Measurements from ENCODE around the gene ARHGAP22.
A peak's percentile ranks its signal among the peaks of the same experiment; 100 is the strongest.

Gene ARHGAP22

DNA sequence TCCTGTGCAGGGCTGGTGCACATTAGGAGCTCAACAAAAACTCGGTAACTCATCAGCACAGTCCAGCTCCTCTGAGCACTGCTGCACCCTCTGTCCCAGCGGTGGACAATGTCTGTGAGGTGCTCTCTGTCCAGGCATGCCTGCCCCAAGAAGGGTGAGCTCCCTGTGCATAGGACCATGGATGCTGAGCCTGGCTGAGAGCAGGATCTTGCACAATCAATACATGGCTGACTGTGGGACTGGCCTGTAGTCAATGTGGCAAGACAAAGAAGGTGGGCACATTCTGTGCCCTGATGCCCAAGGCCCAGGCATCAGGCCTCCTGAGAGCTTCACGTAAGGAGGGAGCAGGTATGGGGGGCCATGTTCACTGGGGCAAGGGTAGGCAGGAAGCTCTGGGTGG is 17.1 kb downstream of the ARHGAP22 start:
- no peak for DNase-seq (ENCODE audit: low spot score)

DNA sequence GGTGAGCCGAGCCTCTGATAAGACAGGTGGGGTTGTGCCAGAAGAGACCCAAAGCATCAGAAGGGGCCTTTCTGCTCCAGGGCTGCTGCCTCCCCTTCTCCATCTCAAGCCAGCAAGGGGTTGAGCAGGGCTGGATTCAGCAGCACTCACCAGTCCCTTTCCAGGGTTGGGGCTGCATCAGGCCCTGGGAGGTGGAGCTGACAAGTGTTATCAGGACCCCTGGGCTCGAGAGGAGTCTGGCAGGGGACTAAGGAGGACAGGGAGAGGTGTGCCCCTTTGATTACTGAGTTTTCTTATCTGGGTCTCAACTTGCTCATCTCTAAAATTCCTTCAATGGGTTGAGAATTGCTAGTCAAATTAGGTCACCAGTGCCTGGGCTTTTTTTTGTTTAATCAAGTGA is 17.8 kb downstream of the ARHGAP22 start:
- DNase-seq (ENCODE audit: low spot score) = no peak

DNA sequence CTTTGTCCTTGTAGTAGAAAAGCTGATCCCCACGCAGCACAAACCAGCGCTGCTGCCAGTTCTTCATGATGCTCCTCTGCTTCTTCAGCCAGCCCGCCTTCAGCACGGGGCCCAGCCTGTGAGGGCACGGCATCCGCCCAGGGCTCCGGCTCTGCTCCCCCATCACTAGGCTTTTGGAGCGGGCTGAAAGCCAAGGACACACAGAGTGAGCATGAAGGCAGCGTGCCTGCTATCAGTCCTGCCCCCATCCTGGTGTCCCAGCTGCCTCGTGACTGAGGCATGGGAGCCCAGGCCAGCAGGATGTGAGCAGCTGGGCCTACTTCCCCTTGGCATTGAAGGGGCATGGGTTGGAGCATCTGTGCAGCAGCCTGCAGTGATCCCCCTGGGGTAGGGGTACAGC is 21.9 kb downstream of the ARHGAP22 start:
- no peak for DNase-seq (ENCODE audit: low spot score)

DNA sequence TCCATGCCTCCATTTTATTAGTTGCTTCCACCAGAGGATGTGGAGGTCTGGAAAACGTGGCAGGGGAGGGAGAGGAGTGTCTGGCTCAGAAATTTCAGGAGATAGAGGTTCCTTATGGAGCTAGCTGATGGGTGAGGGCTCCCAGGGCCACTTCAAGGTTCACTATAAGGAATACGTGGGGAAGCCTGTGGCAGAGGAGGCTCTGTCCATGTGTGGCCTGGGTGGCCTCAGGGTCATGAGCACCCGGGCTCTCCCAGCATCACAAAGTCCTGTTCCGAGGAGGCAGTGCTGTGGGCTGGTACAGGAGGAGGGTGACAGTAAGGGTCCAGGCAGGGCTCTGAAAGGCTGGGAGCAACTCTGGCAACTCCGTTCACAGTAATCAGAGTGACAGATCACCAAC is 24.6 kb downstream of the ARHGAP22 start:
- no peak for DNase-seq (ENCODE audit: low spot score)

DNA sequence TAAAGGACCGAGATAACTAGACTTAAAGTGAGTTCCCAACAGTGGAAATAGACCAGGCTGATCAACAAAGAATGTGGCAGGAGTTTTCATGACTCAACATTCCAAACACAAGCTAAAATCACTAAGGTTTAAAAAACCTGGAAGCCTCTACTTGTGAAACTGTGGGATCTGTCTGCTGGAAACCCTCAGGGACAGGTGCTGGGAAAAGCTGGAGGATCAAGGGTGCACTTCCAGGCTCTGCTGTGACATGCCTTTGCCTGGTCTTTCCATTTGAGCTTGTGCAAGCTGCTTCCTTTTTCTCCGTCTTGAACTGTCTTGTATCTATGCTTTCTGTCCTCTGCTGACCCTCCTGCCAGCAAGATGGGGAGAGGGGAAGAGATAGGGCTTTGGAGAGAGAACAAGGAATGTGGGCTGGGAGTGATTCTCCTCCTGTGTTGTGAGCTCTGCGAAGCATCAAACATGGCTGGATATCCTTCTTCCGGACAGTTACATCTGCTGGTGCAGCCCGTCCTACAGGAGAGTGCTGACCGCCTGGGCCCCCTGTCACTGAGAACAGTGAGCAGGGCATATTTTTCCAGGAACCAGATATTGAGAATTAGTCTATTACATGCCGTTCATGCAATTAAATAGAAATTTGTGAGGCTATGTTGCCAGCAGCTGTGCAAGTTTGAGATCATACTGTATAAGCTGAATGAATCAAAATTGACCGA is 25.5 kb downstream of the ARHGAP22 start:
- DNase-seq (ENCODE audit: low spot score) = peak; percentile 40

DNA sequence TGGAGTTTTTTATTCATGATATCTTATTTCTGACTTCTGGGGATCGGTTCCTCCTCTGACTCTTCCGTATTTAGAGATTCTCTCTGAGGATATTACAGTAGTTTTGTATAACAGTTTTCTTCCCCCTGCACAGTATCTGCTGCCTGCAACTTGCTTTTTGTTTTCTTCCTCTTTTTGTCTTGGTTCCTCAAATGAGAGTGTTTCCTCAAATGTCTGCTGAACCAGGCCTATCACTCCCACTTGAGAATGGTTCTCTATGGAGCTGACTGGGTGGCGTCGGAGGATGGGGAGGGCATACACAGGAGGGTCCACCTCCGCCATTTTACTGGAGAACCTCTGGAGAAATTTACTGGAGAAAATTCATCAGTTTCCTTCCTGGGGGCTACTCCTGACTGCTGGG is 27.7 kb downstream of the ARHGAP22 start:
- DNase-seq (ENCODE audit: low spot score) = no peak

DNA sequence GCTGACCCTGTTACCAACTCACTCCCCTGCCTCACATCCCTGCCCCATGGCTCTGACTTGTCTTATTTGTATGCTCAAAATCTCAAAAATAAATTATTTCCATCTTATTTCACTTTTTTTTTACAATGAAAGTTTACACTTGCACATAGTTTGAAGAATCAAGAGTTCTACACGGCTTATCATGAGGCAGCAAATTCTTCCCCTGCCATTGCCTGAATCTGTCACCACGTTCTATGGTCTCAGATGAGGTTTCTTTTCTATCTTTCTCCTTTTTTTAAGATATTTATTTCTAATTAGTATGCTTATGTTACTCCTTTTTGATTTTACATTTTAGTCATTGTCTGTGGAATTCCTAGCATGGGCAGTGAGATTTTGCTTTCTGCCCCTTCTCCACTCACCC is 28.4 kb downstream of the ARHGAP22 start:
- DNase-seq (ENCODE audit: low spot score) = no peak

DNA sequence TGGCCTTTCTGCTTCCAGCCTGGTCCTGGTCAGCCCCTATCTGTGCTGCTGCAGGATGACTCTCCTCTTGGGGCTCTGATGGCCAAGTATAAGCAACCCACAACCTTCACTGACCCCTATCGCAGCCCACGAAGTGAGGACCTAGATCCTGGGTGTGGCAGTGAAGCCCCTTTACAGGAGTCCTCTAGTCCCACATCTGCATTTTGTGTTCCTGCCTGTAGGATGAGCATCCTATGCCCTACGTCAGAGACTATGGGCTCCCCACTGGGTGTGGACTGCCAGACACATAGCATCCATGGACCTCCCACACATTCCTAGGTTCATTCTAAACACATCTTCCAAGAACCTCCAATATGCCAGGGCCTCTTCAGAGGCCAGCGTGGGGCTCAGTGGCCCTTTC is 29.0 kb downstream of the ARHGAP22 start:
- DNase-seq (ENCODE audit: low spot score) = no peak

DNA sequence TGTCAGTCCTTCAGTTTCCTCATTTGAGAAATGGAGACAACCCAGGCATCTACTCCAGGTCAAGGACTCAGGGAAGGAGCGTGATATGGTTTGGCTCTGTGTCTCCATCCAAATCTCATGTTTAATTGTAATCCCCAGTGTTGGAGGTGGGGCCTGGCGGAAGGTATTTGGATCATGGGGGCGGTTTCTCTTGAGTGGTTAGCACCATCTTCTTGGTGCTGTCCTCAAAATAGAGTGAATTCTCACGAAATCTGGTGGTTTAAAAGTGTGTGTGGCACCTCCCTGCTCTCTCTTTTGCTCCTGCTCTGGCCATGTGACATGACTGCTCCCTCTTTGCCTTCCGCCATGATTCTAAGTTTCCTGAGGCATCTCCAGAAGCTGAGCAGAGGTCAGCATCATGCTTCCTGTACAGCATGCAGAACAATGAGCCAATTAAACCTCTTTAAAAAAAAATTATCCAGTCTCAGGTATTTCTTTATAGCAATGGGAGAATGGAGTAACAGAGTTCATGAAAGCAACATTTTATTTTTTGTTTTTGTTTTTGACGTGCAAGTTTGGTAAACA is 30.0 kb downstream of the ARHGAP22 start:
- DNase-seq (ENCODE audit: low spot score) = no peak

DNA sequence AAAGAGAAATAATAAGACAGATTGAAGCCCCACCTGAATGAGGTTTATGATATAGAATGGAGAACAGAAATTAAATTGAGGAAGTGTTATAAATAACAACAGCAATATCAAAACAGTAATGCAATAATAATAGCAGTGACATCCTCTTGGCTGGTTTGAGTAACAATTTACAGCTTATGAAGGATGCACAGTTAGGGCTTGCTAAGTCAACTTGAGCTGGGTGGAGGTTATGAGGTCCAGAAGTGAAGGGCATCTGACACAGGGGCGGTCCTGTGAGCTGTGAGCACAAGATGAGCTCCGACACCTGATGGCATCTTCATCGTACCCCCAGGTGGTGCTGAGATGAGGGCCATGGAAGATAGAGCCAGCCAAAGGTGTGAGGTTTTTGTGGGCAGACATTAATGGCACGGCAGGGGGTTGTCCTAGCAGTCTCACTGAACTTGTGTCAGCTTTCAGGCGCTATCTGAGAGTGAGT is 30.5 kb downstream of the ARHGAP22 start:
- DNase-seq (ENCODE audit: low spot score) = no peak

DNA sequence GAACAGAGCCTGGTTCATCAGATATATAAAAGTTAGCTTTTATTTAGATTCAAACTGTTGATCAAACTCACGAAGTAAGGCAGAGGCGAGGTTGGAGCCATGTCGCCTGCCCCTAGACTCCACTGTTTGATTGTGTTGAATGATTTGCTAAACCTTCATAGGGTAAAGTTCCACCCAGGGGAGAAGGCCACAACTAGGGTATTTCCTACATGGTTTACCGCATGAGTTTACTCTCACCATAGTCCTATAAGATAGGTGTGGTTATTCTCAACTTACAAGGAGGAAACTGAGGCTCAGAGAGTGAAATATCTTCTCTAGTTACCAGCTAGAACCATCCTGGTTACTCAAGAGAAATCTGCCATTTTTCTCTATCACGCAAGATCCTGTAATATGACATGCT is 31.8 kb downstream of the ARHGAP22 start:
- DNase-seq (ENCODE audit: low spot score) = no peak

DNA sequence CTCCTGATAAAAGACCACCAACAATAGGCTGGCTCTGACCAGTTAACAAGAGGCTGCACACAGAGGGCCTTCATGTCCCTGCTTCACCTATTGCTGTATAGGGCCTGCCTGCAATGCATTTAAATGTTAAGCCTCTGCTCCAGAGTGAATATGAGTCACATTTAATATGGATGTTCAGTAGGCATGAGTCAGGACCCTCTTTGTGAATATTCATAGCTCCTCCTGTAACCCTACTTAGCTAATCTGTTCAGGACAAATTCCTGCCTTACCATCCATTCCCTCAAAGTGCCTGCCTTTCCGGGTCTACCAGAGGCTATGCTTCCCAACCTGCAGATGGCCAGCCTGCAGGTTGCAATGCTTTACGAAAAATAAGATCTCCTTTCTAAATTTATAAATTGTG is 32.5 kb downstream of the ARHGAP22 start:
- no peak for DNase-seq (ENCODE audit: low spot score)

DNA sequence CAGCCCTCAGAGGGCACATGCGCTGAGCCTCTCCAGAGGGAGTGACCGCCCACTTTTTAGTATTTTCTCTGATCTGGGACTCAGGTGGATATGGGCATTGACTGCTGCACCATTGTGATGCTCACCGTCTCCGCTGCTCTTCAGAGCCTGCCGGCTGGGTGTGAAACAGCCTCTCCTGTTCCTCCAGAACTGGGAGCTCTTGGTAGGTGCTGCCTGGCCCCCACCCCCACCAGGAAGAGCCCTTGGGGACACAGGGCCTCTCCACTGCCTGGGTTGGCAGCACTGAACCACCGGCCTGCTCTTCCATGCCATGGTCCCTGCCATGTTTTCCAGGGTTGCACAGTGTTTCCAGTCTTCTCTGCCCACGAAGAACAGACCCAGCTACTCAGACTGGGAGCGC is 36.3 kb downstream of the ARHGAP22 start:
- DNase-seq (ENCODE audit: low spot score) = no peak

DNA sequence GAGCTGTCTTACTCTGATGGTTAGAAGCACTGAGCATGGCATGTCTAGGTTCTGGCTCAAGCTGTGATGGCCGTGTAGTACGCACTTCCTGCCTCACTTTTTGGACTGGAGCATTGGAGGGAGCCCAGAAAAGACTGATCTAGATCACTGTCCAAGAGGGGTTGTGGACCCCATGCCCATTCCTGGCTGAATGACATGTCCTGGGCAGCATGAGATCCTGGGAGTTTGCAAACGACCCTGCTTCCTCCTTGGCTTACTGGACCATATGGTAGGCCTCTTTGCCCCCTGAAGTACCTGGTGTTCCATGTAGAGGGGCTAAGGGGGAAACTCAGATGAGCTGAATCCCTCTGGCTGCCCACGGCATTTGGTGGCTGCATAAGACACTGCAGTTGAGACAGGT is 36.7 kb downstream of the ARHGAP22 start:
- DNase-seq (ENCODE audit: low spot score) = no peak

DNA sequence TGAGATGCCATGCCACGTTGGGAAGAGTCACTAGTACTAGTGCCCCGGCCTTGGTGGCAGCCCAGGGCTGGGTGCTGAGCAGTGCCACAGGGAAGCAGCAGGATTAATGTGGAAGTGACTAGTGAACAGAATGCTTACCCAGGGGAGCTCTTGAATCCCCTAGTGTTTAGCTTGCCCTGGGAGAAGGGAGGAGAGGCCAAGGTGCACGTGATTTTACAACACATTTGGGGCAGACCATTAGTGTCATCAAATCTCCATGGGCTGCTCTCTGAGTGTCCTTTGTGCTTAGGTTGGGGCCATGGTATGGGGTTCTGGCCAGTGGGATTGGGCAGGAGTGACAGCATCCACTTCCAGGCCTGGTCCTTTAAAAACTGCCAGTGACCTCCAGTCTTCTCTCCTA is 37.5 kb downstream of the ARHGAP22 start:
- DNase-seq (ENCODE audit: low spot score) = no peak

DNA sequence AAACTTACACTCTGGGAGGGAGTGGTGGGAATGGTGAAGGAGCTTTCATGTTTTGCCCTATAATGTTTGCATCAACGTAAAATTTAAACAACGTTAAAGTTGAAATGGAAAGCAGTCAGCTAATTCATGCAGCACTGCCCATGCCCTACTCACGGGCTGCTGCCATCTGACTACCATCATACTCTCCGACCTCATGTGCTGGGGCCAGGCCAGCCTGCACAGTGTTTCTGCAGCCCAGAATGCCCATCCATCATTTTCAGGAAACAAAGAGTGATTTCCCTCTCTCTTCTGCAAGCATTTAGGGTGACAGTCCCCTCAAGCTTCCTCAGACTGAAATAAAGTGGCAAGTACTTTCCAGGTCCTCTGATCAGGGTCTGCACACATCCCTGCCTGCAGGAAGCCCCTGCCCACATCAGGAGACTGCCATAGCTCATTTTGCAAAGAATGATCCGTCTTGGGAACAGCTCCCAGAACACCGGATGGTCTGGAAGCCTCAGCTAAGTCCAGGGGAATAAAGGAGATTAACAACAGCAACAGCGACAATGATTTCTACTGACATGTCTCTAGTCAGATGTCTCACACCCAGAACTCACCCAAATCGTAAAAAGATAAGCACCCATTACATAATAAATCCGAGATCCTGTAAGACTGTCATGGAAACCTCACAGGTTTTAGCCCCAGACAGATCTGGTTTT is 40.3 kb downstream of the ARHGAP22 start:
- no peak for DNase-seq (ENCODE audit: low spot score)

DNA sequence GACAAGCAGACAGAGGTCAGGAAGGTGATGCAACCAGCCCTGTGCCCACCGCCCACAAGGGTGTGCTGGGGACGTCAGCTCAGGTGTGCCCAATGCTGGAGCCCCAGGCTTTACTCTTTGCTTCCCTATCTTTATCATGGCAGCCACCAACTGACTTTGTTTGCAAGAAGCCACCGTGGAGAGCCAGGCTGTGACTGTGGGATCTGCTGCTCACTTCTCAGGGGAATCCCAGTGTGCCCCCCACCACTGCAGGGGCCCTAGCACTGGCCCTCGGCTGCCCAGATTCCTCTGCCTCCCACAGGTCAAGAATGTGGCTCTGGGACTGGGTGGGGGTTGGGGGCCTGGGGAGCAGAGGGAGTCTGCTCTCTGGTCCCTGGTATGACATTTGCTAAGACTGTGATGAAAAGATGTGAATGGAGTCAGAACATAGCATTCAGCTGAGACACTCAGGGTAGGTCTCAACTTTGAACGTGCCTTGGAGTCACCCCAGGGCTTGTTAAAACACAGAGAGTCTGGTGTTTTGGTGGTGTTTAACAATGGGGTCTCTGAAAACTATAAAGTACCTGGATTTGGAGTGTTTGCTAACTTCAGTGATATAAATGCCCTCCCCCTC is 47.3 kb downstream of the ARHGAP22 start:
- no peak for DNase-seq (ENCODE audit: low spot score)

DNA sequence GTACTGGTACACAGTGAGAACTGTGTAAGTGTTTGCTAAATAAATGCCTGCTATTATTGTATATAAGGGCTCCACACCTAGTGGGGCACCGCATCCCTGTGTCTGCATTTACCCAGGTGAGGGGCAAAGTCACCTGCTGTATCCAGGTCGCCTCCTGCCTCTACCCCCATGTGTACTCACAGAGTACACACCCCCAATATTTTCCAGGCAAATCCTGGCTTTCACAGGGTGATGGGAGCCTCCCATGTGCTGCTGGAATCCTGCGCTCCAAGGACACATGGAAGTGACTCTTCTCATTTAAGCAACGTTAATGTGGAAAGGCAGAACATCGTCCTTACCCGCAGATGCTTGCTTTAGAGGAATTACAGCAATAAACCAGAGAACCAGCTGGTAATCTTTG is 48.2 kb downstream of the ARHGAP22 start:
- DNase-seq (ENCODE audit: low spot score) = no peak

DNA sequence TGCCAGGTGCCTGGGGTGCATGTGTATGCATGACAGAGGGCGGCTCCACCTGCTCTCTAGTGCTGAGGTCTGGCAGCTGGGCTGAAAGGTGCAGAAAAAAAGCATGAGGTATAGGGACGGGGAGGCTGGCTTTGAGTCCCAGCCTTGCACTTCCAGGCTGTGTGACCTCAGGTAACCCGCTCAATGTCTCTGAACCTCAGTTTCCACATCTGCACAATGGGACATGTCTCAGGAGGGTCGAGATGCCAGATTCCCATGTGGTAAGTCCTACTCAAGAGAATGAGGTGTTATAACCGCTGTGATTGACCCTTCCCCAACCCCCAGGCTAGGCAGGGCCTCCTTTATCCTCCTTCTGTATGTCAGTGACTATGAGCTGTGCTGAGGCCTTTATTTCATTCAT is 48.8 kb downstream of the ARHGAP22 start:
- no peak for DNase-seq (ENCODE audit: low spot score)

DNA sequence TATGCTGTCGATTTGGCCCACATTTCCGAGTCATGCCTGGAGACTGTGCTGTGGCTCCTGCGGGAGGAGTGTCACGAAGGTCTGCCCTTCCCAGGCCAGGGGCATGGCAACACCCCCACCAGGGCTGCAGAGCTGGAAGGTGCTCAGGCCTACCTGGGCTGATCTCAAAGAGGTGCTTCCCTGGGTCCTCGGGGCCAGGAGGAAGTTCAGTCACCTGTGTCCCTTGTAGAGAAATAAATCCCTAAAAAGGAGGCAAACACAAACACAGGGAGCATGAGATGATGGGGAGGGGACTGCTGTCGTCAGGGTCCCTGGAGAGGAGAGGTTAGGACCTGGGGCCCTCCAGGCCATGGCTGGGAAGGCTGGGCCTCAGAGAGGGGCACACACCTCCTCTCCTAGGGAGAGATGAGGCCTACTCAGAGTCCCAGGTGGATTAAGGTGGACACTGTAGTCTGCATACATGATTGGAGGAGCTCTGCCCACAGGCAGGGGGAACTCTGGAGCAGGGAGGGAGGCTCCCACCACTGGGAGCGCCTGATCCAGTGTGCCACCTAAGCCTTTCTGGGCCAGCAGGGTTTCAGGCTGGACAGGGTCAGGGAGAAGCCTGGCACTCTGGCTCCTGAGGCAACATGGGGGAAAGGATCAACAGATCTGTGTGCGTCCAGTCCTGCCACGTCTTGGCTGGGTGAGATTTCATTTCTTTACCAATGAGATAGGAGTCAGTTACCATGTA is 49.4 kb downstream of the ARHGAP22 start:
- DNase-seq (ENCODE audit: low spot score) = no peak

DNA sequence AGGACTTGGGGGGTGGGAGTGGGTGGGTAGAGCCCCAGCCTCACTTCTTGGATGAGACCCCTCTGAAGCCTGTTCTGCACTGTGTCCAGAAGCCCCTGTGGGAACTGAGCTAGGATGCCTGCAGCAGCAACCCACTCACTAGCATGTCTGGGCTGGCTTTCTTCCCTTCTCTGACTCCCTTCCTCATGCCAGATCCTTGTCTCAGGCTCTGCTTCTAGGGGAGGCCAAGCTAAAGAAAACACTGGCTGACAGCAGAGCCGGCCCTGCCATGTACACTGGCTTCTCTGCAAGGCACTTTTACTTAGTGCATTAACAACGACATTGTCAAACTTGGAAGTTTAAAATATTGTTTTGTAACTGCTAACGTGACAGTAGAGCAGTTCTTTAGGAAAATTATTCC is 50.2 kb downstream of the ARHGAP22 start:
- peak; percentile 45 for DNase-seq (ENCODE audit: low spot score)

DNA sequence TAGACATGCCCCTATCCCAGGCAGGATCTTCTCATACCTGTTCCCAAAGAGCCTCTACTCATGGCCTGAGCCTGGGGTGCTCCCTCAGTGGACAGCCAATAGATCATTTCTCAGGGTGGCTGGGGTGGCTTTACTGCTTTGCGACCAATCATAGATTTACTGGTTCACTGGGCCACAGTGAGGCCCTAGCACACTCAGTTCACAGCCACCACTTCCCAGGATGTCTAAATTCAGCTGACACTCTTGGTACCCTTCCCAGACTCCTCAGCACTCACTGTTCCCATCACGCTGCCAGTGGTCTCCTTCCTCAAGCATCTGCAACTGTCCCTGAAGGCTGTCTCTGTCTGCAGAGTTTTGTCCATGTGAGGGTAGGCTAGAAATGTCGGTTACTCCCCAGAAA is 50.6 kb downstream of the ARHGAP22 start:
- DNase-seq (ENCODE audit: low spot score) = no peak

All from GM03348 (cell line).